WERI-Rb-1 (cell line): ENCODE data around the gene RTP1.

Experiments
- DNase-seq: peaks from one replicate; pipeline ENCODE4 v3.0.0-alpha.2; 2020
- H3K27ac ChIP-seq: fragments of 250-450 bp; sonication (Bioruptor Pico); 2 replicates; pipeline ENCODE4 v1.5.1; 2020; ENCODE audit warnings: mild to moderate bottlenecking, moderate library complexity
- H3K27me3 ChIP-seq: fragments of 250-450 bp; sonication (Bioruptor Pico); 2 replicates; pipeline ENCODE4 v1.5.1; 2021; ENCODE audit warnings: mild to moderate bottlenecking, low read depth, moderate library complexity; ENCODE audit not compliant: insufficient read depth, severe bottlenecking
- H3K36me3 ChIP-seq: fragments of 250-450 bp; sonication (Bioruptor Pico); 2 replicates; pipeline ENCODE4 v1.5.1; 2020; ENCODE audit warnings: mild to moderate bottlenecking, moderate library complexity
- H3K4me3 ChIP-seq: 2 replicates; pipeline ENCODE4 v1.5.1; 2011; ENCODE audit warnings: low read depth, mild to moderate bottlenecking, control low read depth, low read length
- H3K9me3 ChIP-seq: fragments of 250-450 bp; sonication (Bioruptor Pico); 2 replicates; pipeline ENCODE4 v1.5.1; 2021; ENCODE audit warnings: mild to moderate bottlenecking, moderate library complexity; ENCODE audit not compliant: severe bottlenecking
- TF ChIP-seq, protein P1 (sequence below): IDR thresholded peaks from 2 replicates; pipeline ENCODE4 v1.5.1; 2011; ENCODE audit warnings: low read depth, mild to moderate bottlenecking, control low read depth, inconsistent platforms, low read length

Gene RTP1

DNA sequence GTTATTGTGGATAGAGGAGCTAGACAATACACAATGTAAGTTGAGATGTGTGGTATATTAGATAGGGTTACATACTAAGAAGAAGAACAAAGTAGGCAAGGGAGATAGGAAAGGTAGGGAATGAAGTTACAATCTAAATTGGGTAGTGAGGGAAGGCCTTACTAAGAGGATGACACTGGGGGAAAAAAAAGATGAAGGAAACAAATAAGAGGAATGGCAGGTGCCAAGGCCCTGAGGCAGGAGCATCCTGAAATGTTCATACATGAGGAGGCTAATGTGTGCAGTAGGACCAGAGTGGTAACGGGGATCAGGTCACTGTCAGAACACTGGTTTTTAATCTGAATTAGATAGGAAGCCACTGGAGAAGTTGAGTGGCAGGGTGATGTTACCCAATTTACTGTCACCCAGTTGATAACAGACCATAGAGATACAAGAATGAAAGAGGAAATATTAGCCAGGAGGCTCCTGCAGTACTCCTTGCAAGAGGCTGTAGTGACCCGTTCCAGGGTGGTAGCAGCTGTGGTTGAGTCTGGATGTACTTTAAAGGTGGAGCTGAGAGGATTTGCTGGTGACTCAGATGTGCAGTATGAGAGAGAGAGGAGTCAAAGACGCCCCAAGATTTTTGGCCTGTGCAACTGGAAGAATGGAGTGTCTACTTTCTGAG lies 14.4 kb downstream of the RTP1 start:
- H3K4me3 ChIP-seq, result no peak overlapping the region
- H3K27me3 ChIP-seq, result peaks cover 7% of the 10 kb centered on the region
- H3K27ac ChIP-seq, result no peak overlapping the region

DNA sequence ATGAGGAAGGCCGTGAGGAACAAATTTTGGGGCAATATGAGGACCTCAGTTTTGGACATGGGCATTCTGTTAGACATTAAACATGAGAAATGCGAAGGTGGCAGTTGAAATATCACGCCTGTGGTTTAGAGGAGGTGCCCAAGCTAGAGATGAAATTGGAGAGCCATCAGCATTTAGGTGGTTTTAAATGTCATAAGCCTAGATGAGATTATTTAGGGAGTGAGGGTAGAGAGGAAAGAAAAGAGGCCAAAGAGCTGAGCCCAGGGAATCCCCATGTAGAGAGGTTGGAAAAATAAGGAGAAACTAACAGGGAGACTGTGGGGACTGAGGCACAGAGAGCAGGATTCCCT lies 14.9 kb downstream of the RTP1 start:
- TF ChIP-seq, protein P1, sequence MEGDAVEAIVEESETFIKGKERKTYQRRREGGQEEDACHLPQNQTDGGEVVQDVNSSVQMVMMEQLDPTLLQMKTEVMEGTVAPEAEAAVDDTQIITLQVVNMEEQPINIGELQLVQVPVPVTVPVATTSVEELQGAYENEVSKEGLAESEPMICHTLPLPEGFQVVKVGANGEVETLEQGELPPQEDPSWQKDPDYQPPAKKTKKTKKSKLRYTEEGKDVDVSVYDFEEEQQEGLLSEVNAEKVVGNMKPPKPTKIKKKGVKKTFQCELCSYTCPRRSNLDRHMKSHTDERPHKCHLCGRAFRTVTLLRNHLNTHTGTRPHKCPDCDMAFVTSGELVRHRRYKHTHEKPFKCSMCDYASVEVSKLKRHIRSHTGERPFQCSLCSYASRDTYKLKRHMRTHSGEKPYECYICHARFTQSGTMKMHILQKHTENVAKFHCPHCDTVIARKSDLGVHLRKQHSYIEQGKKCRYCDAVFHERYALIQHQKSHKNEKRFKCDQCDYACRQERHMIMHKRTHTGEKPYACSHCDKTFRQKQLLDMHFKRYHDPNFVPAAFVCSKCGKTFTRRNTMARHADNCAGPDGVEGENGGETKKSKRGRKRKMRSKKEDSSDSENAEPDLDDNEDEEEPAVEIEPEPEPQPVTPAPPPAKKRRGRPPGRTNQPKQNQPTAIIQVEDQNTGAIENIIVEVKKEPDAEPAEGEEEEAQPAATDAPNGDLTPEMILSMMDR, result no peak
- H3K27ac ChIP-seq, result no peak overlapping the region
- DNase-seq, result no peak
- peaks cover 7% of the 10 kb centered on the region for H3K27me3 ChIP-seq
- H3K4me3 ChIP-seq, result no peak overlapping the region
- peaks cover 2% of the 10 kb centered on the region for H3K9me3 ChIP-seq
- no peaks in the 10 kb centered on the region for H3K36me3 ChIP-seq

More for the DNA sequence above, 14.4 kb downstream of the RTP1 start:
- H3K36me3 ChIP-seq, result no peaks in the 10 kb centered on the region
- no peak for DNase-seq
- peaks cover 5% of the 10 kb centered on the region for H3K9me3 ChIP-seq
- TF ChIP-seq, protein P1, result no peak

DNA sequence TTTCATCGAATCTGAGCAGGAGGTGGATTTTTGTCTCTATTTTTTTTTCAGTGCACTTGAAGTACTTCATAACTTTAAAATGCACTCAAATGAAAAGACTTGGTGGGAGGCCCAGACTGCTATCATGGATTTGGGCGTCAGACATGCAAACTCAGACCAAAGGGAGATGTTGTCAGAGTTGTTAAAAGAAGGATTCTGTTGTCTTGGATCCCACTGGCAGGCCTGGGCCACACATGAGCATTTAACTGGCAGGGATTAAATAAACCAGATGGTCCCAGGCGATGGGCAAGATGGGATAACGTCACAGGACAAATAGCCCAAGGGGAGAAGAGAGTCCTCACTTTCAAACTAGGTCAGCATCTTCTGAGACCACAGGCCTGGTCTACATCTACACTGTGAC lies 15.4 kb downstream of the RTP1 start:
- H3K4me3 ChIP-seq, result no peak overlapping the region
- H3K36me3 ChIP-seq, result no peaks in the 10 kb centered on the region
- H3K9me3 ChIP-seq, result no peaks in the 10 kb centered on the region
- H3K27me3 ChIP-seq, result peaks cover 7% of the 10 kb centered on the region
- no peak for DNase-seq
- no peak overlapping the region for H3K27ac ChIP-seq
- TF ChIP-seq, protein P1, result no peak

DNA sequence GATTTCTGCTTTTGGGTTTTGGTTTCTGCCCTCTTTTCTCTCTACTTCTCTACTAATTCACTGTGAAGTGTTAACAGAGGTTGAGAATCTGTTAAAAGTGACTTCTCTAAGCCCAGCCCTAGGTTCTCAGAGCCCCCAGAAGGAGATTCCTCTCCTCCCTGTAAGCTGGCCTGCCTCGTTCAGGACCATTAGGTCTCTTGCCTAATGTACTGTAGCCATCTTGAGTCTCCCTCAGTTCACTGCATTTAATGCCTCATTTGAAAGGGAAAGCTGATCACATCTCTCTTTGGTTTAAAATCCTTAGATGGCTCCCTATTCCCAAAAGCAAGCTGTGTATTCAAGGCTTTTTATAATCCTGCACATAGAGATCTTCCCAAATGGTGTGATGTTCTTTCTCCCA lies 16.3 kb downstream of the RTP1 start:
- no peak for DNase-seq
- Histone ChIP-seq H3K36me3 (no peaks in the 10 kb centered on the region), H3K4me3 (no peak overlapping the region), H3K27me3 (peaks cover 6% of the 10 kb centered on the region), H3K27ac (no peak overlapping the region), H3K9me3 (no peaks in the 10 kb centered on the region)
- TF ChIP-seq, protein P1, result no peak

DNA sequence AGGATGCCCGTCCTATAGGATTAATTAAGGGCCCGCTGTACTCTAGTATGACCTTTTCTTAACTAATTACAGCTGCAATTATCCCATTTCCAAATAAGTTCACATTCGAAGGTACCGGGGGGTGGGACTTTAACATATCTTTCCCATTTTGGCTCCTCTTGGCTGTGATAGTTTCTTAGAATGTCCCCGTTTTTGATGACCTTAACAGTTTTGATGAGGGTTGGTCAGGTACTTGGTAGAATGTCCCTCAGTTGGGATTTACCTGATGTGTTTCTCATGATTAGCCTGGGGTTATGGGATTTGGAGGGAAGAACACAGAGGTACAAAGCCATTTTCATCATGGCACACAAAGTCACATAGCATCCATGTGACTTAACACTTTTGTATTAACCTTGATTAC lies 18.2 kb downstream of the RTP1 start:
- H3K36me3 ChIP-seq, result no peaks in the 10 kb centered on the region
- H3K9me3 ChIP-seq, result no peaks in the 10 kb centered on the region
- no peak overlapping the region for H3K27ac ChIP-seq
- DNase-seq, result no peak
- peaks cover 6% of the 10 kb centered on the region for H3K27me3 ChIP-seq
- no peak overlapping the region for H3K4me3 ChIP-seq
- TF ChIP-seq, protein P1, result no peak

DNA sequence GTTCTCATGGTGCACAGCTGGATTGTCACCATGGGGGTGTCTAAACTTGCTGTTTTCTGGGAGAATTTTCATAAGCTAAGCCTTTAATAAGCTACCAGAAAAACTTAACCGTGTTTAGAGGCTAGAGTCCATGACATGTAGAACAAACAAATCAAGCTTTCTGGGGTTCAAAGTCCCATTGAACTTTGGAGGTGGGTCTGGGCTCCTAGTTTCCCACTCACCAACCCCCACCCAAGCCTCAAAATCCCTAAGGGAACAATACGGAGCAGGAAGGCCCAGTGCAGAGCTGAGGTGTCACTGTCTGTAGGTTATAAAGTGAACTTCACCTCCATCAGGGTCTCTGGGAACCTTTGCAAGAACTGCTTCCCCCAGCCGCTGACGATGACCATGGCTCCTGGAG lies 25.5 kb downstream of the RTP1 start:
- Histone ChIP-seq H3K36me3 (no peaks in the 10 kb centered on the region), H3K9me3 (no peaks in the 10 kb centered on the region), H3K27ac (no peak overlapping the region), H3K4me3 (no peak overlapping the region), H3K27me3 (peaks cover 26% of the 10 kb centered on the region)
- DNase-seq, result no peak
- TF ChIP-seq, protein P1, result no peak
